Fibroblast of lung (primary cell): ENCODE data around the gene RNF113B.

Experiments used
- CTCF ChIP-seq, 2 donors: IDR thresholded peaks in 1 of 2; conservative IDR thresholded peaks in 1 of 2; 1 replicate in 1 of 2; 2 replicates in 1 of 2; pipeline ENCODE4 v1.5.1; 2011 to 2012; ENCODE audit warnings: low read length in 2 of 2, control low read depth in 1 of 2, inconsistent platforms in 1 of 2, low read depth in 1 of 2, mild to moderate bottlenecking in 1 of 2
- EZH2 ChIP-seq: IDR thresholded peaks from 2 replicates; pipeline ENCODE4 v1.5.1; 2012; ENCODE audit warnings: low read length, control low read depth, mild to moderate bottlenecking; ENCODE audit errors: missing control alignments

DNA sequence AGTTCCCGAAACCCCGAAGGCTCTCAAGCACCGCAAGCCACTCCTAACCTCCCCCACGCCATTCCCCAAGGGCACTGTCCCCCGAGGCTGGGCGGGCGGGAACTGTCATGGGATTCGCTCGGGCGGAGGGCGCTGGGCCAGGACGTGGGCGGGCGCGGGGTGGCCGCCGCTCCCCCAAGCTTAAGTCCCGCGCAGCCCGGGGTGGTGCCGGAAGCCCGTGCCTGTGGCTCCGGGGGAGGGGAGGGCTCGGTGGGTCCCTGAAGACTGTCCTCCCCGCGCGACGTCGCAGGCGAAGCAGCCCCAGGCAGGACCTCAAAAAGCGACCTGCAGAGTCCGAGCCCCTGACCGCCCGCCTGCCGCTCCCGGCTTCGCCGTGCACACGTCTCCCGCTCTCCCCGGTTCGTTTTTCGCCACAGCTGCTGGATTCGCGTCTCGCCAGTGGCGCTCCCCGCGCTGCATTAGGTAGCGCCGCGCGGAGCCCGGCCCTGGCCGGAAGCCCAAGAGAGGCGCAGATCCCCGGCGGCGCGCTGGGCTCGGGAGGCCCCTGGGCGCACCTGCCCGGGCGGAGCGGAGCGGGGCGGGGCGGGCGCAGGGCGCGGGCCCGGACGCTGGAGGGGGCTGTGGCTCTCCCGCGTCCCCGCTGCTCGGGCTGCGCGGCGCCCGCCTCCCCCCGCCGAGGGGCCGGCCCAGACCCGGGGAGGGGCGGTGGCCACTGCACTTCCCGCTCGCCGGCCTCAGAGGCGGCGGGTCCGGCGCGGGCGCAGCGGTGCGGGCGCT, 34.5 kb downstream of the RNF113B start, which contains the start of gene FARP1:
- no peak for TF ChIP-seq CTCF (conservative IDR thresholded peaks at IDR 0.05 in 1 of 2, IDR thresholded peaks at IDR 0.05 in 1 of 2; ENCODE audit: low read depth in 1 of 2, low read length in 2 of 2)
- no peak for TF ChIP-seq EZH2
